ENCODE measurements around the gene TERT. TPM values are rescaled to one million over a fixed set of nuclear protein-coding genes. Genes with fewer than 3 reads are reported as not detected.

The TERT gene
- total RNA-seq, 4 donors from 2014 or later: not detected

- no peaks in the 10 kb centered on the region for H3K36me3 ChIP-seq
- TF ChIP-seq EP300 (IDR thresholded peaks at IDR 0.05): no peak
- TF ChIP-seq POLR2A (IDR thresholded peaks at IDR 0.05): no peak
- TF ChIP-seq POLR2AphosphoS5 (IDR thresholded peaks at IDR 0.05): no peak
- TF ChIP-seq CTCF (IDR thresholded peaks at IDR 0.05): no peak
- H3K27me3 ChIP-seq: peaks cover 82% of the 10 kb centered on the region
- WGBS, 2 donors (ENCODE audit: low coverage in 1 of 2): no CpG with 5 or more reads among the region's 58 CpGs
- H3K4me3 ChIP-seq: no peak overlapping the region
- no peaks in the 10 kb centered on the region for H3K9me3 ChIP-seq
- no peak overlapping the region for H3K27ac ChIP-seq
- H3K4me1 ChIP-seq: peaks cover 0 to 5% (median 0%) of the 10 kb centered on the region in 3 donors
- no peak for ATAC-seq
These were observed 48.8 kb downstream of the TERT start for GRCh38 chr5:1245905-1246576.

GRCh38 chr5:1244976-1245375, 49.9 kb downstream of the TERT start:
- no peaks in the 10 kb centered on the region for H3K36me3 ChIP-seq
- WGBS, 2 donors (ENCODE audit: low coverage in 1 of 2): no CpG with 5 or more reads among the region's 10 CpGs
- no peak for ATAC-seq
- no peaks in the 10 kb centered on the region for H3K9me3 ChIP-seq
- peaks cover 0 to 5% (median 0%) of the 10 kb centered on the region in 3 donors for H3K4me1 ChIP-seq
- H3K27ac ChIP-seq: no peak overlapping the region
- H3K27me3 ChIP-seq: peaks cover 76% of the 10 kb centered on the region
- TF ChIP-seq EP300 (IDR thresholded peaks at IDR 0.05) (no peak), POLR2A (IDR thresholded peaks at IDR 0.05) (no peak), CTCF (IDR thresholded peaks at IDR 0.05) (no peak), POLR2AphosphoS5 (IDR thresholded peaks at IDR 0.05) (no peak)
- no peak overlapping the region for H3K4me3 ChIP-seq

GRCh38 chr5:1244255-1244654, 50.6 kb downstream of the TERT start:
- H3K27me3 ChIP-seq: peaks cover 69% of the 10 kb centered on the region
- no CpG with 5 or more reads among the region's 21 CpGs for WGBS, 2 donors (ENCODE audit: low coverage in 1 of 2)
- H3K27ac ChIP-seq: no peak overlapping the region
- no peak for ATAC-seq
- TF ChIP-seq POLR2A (IDR thresholded peaks at IDR 0.05): no peak
- no peak for TF ChIP-seq POLR2AphosphoS5 (IDR thresholded peaks at IDR 0.05)
- no peak for TF ChIP-seq CTCF (IDR thresholded peaks at IDR 0.05)
- TF ChIP-seq EP300 (IDR thresholded peaks at IDR 0.05): no peak
- H3K36me3 ChIP-seq: no peaks in the 10 kb centered on the region
- no peaks in the 10 kb centered on the region for H3K9me3 ChIP-seq
- H3K4me1 ChIP-seq: peaks cover 0 to 5% (median 0%) of the 10 kb centered on the region in 3 donors
- H3K4me3 ChIP-seq: no peak overlapping the region

GRCh38 chr5:1243487-1244130, 51.3 kb downstream of the TERT start:
- no peaks in the 10 kb centered on the region for H3K9me3 ChIP-seq
- ATAC-seq: no peak
- H3K4me3 ChIP-seq: no peak overlapping the region
- H3K36me3 ChIP-seq: no peaks in the 10 kb centered on the region
- H3K27ac ChIP-seq: no peak overlapping the region
- H3K4me1 ChIP-seq: peaks cover 0 to 5% (median 0%) of the 10 kb centered on the region in 3 donors
- WGBS, 2 donors (ENCODE audit: low coverage in 1 of 2): no CpG with 5 or more reads among the region's 33 CpGs
- TF ChIP-seq POLR2A (IDR thresholded peaks at IDR 0.05): no peak
- TF ChIP-seq EP300 (IDR thresholded peaks at IDR 0.05): no peak
- peaks cover 62% of the 10 kb centered on the region for H3K27me3 ChIP-seq

GRCh38 chr5:1242733-1243486, 52.0 kb downstream of the TERT start:
- peaks cover 55% of the 10 kb centered on the region for H3K27me3 ChIP-seq
- WGBS, 2 donors (ENCODE audit: low coverage in 1 of 2): no CpG with 5 or more reads among the region's 14 CpGs
- H3K36me3 ChIP-seq: no peaks in the 10 kb centered on the region
- H3K4me1 ChIP-seq: peaks cover 0 to 5% (median 0%) of the 10 kb centered on the region in 3 donors
- no peak overlapping the region for H3K27ac ChIP-seq
- H3K4me3 ChIP-seq: no peak overlapping the region
- no peak for ATAC-seq
- no peaks in the 10 kb centered on the region for H3K9me3 ChIP-seq
- TF ChIP-seq CTCF (IDR thresholded peaks at IDR 0.05) (no peak), POLR2AphosphoS5 (IDR thresholded peaks at IDR 0.05) (no peak)

Measured in gastroesophageal sphincter (tissue), 4 donors.